ENCODE data around the gene KDM4C. TPM values are rescaled to one million over a fixed set of nuclear protein-coding genes. Genes with fewer than 3 reads are reported as not detected.
"Not testable (repeated sequence)": the region's sequence is repeated elsewhere in the genome, so short reads cannot be mapped to it uniquely, and the experiment has no call there.

Gene KDM4C
- total RNA-seq, 1 experiment from 2014 or later = 7.1 TPM

GRCh38 chr9:6766606-6767005 is 8.8 kb downstream of the KDM4C start:
- Histone ChIP-seq H3K27me3 (ENCODE audit: control insufficient read depth, insufficient read depth, low read length) (no peaks in the 10 kb centered on the region), H3K27ac (ENCODE audit: low read length) (no peak overlapping the region), H3K36me3 (ENCODE audit: control insufficient read depth, insufficient read depth, low read length) (no peaks in the 10 kb centered on the region), H3K4me1 (ENCODE audit: control insufficient read depth, insufficient read depth, low read length) (no peaks in the 10 kb centered on the region), H3K4me3 (ENCODE audit: low read depth in 2 of 2, low read length in 2 of 2) (no peak overlapping the region), H3K9me3 (ENCODE audit: control insufficient read depth, insufficient read depth, low read depth, low read length) (no peaks in the 10 kb centered on the region)
- CTCF ChIA-PET = no interaction called here
- ATAC-seq (no peak), DNase-seq (ENCODE audit: low read depth, low spot score) (no peak)
- POLR2A ChIA-PET = no interaction called here
- intact Hi-C loops (cut with micrococcal nuclease; ENCODE audit: unreplicated experiment) (no loop called here), in situ Hi-C loops (cut with HindIII; ENCODE audit: low pct_unique_long_range_greater_than_20kb, low sequenced_read_pairs) (no loop called here)
- no TSS peak for BruUV-seq (replicated peaks)
- TF ChIP-seq POLR2AphosphoS5 (IDR thresholded peaks at IDR 0.05; ENCODE audit: low read depth, low read length) = no peak
- no peak for TF ChIP-seq REST (IDR thresholded peaks at IDR 0.05; ENCODE audit: insufficient read depth in 1 of 2, low read depth in 2 of 2, low read length in 1 of 2)

DNA sequence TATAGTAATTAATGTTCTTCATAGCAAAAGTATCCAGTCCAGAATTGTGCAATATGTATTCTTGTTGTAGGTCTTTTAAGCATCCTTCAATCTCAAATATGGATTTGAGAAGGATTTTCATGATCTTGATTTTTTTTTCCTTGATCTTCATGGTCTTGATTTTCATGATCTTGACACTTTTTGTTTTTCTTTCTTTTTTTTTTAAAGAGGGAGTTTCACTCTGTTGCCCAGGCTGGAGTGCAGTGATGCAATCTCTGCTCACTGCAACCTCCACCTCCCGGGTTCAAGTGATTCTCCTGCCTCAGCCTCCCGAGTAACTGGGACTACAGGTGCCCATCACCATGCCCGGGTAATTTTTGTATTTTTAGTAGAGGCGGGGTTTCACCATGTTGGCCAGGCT is 10.8 kb downstream of the KDM4C start:
- H3K27ac ChIP-seq (ENCODE audit: low read length); DNase-seq (ENCODE audit: low read depth, low spot score); H3K4me3 ChIP-seq (ENCODE audit: low read depth in 2 of 2, low read length in 2 of 2); intact Hi-C loops (cut with micrococcal nuclease; ENCODE audit: unreplicated experiment); H3K27me3 ChIP-seq (ENCODE audit: control insufficient read depth, insufficient read depth, low read length); H3K4me1 ChIP-seq (ENCODE audit: control insufficient read depth, insufficient read depth, low read length); BruUV-seq (replicated peaks); in situ Hi-C loops (cut with HindIII; ENCODE audit: low pct_unique_long_range_greater_than_20kb, low sequenced_read_pairs); H3K36me3 ChIP-seq (ENCODE audit: control insufficient read depth, insufficient read depth, low read length); ATAC-seq; CTCF ChIA-PET; H3K9me3 ChIP-seq (ENCODE audit: control insufficient read depth, insufficient read depth, low read depth, low read length): not testable (repeated sequence)
- POLR2A ChIA-PET = interaction anchor here (0.7 kb wide), 1 partner anchor 314 kb away, joined by 3 read pairs; no protein-coding TSS in a partner anchor

GRCh38 chr9:6771722-6772121 is 13.9 kb downstream of the KDM4C start:
- TF ChIP-seq, protein P1, sequence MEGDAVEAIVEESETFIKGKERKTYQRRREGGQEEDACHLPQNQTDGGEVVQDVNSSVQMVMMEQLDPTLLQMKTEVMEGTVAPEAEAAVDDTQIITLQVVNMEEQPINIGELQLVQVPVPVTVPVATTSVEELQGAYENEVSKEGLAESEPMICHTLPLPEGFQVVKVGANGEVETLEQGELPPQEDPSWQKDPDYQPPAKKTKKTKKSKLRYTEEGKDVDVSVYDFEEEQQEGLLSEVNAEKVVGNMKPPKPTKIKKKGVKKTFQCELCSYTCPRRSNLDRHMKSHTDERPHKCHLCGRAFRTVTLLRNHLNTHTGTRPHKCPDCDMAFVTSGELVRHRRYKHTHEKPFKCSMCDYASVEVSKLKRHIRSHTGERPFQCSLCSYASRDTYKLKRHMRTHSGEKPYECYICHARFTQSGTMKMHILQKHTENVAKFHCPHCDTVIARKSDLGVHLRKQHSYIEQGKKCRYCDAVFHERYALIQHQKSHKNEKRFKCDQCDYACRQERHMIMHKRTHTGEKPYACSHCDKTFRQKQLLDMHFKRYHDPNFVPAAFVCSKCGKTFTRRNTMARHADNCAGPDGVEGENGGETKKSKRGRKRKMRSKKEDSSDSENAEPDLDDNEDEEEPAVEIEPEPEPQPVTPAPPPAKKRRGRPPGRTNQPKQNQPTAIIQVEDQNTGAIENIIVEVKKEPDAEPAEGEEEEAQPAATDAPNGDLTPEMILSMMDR (IDR thresholded peaks at IDR 0.05) = no peak
- TF ChIP-seq REST (IDR thresholded peaks at IDR 0.05; ENCODE audit: insufficient read depth in 1 of 2, low read depth in 2 of 2, low read length in 1 of 2) (no peak), SIN3A (IDR thresholded peaks at IDR 0.05; ENCODE audit: borderline replicate concordance, insufficient read depth, low read depth, low read length) (no peak), TCF7L2 (IDR thresholded peaks at IDR 0.05; ENCODE audit: low read depth, low read length) (no peak), POLR2AphosphoS5 (IDR thresholded peaks at IDR 0.05; ENCODE audit: low read depth, low read length) (no peak)
- DNase-seq (ENCODE audit: low read depth, low spot score) = no peak
- ChIA-PET CTCF (no interaction called here), POLR2A (no interaction called here)
- no TSS peak for BruUV-seq (replicated peaks)
- Histone ChIP-seq H3K4me1 (ENCODE audit: control insufficient read depth, insufficient read depth, low read length) (no peaks in the 10 kb centered on the region), H3K27me3 (ENCODE audit: control insufficient read depth, insufficient read depth, low read length) (no peaks in the 10 kb centered on the region), H3K4me3 (ENCODE audit: low read depth in 2 of 2, low read length in 2 of 2) (no peak overlapping the region), H3K9me3 (ENCODE audit: control insufficient read depth, insufficient read depth, low read depth, low read length) (no peaks in the 10 kb centered on the region), H3K36me3 (ENCODE audit: control insufficient read depth, insufficient read depth, low read length) (no peaks in the 10 kb centered on the region), H3K27ac (ENCODE audit: low read length) (no peak overlapping the region)
- in situ Hi-C loops (cut with HindIII; ENCODE audit: low pct_unique_long_range_greater_than_20kb, low sequenced_read_pairs) (no loop called here), intact Hi-C loops (cut with micrococcal nuclease; ENCODE audit: unreplicated experiment) (no loop called here)
- ATAC-seq = no peak
